Right lung (tissue), 5 donors: ENCODE measurements around the gene CACNB4. TPM values are rescaled to one million over a fixed set of nuclear protein-coding genes. Genes with fewer than 3 reads are reported as not detected.
"Not testable (repeated sequence)": the region's sequence is repeated elsewhere in the genome, so short reads cannot be mapped to it uniquely, and the experiment has no call there.

ENCODE experiments used
- DNase-seq, 2 donors: peaks; one replicate each; pipeline ENCODE4 v3.0.0-alpha.2; 2013
- polyA plus RNA-seq, 5 donors: library from polyadenylated mRNA; unstranded; fragments of 120-200 nt; gene quantifications; one replicate each; pipeline versions ENCODE4 v1.2.1 to v1.2.3, GENCODE V29; 2013; ENCODE audit warnings: inconsistent platforms in 1 of 5, low replicate concordance in 1 of 5; ENCODE audit not compliant: insufficient read length in 5 of 5, insufficient read depth in 1 of 5

CACNB4 gene
- polyA plus RNA-seq, 5 donors: 4.2 to 12.8 (median 9.3) TPM

- peak; percentile 30 to 35 for DNase-seq
Measured at GRCh38 chr2:151827564-151828142, 271.2 kb downstream of the CACNB4 start.

GRCh38 chr2:151826737-151827157 is 272.1 kb downstream of the CACNB4 start:
- no peak for DNase-seq

GRCh38 chr2:151824886-151825285 is 274.0 kb downstream of the CACNB4 start:
- DNase-seq: no peak

DNA sequence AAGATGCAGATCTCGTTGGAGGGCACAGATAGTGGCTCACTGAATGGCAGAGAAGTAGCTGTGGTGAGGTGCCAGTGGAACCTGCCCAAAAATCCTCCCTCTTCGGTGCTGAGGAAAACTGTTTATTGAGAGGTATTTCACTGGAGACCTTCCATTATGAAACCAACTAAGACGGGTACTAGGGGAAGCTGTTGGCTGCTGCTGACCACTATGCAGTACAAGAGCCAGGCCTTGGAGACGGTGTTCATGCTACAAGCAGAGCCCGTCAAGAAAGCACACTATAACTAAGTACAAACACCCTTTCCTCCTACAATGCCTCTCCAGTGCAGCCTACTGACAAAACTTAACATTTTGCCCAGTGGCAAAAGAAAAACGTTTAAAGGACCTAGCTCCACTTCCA is 275.2 kb downstream of the CACNB4 start:
- no peak for DNase-seq

DNA sequence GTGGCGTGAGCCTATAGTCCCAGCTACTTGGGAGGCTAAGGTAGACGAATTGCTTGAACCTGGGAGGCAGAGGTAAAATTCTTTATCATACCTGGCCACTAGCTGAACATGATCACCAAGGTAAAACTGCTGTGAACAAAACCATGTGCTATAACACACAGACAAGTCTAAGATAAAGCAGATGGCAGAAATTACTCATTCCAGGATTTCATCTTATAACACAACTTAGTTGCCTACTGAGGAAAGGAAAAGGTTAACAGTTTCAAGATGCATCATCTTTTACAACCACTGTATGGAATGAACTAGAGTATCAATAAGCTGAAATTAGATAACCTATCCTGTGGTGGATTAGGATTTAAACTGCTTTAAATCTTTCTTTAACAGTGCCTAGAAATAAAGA is 278.9 kb downstream of the CACNB4 start:
- no peak for DNase-seq

DNA sequence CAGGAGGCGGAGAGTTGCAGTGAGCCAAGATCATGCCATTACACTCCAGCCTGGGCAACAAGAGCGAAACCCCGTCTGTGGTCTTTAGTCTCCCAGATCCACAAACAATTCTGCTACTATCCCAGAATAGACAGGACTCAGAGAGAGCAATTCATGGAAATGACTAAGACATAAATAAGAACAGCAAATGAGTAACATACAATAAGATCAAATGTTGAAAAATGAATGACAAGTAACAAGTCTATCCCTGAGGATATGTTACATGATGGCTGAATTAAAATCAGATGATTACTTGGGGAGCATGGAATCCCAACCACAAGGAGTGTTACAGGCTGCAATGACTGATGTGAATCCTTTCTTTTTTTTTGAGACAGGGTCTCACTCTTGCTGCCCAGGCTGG is 280.9 kb downstream of the CACNB4 start:
- DNase-seq: no peak

DNA sequence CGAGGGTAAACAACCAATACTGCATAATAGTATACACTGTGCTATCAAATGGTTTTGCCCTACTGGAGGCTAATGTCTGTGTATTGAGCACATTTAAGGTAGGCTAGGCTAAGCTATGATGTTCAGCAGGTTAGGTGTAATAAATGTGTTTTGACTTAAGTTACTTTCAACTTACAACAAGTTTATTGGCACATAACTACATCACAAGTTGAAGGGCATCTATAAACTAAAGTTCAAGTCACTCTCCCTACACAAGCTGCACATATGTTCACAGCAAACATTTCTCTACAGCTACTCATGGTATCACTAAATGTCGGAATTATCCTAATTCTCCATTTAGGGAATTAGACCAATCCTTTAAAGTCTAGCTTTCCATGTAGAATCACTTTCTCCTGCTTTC is 282.0 kb downstream of the CACNB4 start:
- no peak for DNase-seq

GRCh38 chr2:151815821-151816489 is 282.9 kb downstream of the CACNB4 start:
- DNase-seq: no peak

- DNase-seq: no peak
Measured at GRCh38 chr2:151810489-151810888, 288.4 kb downstream of the CACNB4 start.

DNA sequence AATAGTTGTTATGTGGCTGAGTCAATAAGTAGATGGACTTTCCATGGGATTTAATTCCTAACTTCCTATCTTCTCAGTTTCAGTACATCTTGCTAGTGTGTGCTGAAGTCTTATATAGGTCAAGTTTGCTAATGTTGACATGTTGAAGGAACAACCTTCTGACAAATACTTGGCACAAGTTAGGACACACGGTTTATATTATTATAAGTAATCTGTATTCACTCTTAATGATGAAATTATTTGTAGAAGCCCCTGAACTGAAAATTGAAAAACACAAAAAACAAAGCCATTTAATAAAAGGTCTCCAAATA is 289.8 kb downstream of the CACNB4 start:
- DNase-seq: no peak

- DNase-seq: no peak
Measured at GRCh38 chr2:151808258-151809072, 290.4 kb downstream of the CACNB4 start.

- DNase-seq: no peak
Measured at GRCh38 chr2:151805961-151806360, 292.9 kb downstream of the CACNB4 start.

DNA sequence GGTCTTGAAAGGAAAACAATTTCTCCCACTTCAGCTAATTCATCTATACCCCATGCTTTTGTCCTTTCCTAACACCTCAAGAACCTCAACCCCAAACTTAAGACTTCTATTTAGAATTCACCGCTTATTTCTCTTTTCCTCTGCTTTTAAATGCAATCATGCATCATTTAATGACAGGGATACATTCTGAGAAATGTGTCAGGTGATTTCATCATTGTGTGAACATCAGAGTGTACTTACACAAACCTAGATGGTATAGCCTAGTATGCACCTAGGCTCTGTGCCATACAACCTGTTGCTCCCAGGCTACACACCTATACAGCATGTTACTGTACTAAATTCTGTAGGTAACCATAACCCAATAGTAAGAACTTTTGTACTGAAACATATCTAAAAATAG is 293.5 kb downstream of the CACNB4 start:
- DNase-seq: no peak

GRCh38 chr2:151803811-151804210 is 295.0 kb downstream of the CACNB4 start:
- DNase-seq: no peak

GRCh38 chr2:151802315-151802714 is 296.5 kb downstream of the CACNB4 start:
- DNase-seq: no peak

GRCh38 chr2:151799886-151800292 is 299.0 kb downstream of the CACNB4 start:
- no peak for DNase-seq

GRCh38 chr2:151796774-151797173 is 302.1 kb downstream of the CACNB4 start:
- no peak for DNase-seq

DNA sequence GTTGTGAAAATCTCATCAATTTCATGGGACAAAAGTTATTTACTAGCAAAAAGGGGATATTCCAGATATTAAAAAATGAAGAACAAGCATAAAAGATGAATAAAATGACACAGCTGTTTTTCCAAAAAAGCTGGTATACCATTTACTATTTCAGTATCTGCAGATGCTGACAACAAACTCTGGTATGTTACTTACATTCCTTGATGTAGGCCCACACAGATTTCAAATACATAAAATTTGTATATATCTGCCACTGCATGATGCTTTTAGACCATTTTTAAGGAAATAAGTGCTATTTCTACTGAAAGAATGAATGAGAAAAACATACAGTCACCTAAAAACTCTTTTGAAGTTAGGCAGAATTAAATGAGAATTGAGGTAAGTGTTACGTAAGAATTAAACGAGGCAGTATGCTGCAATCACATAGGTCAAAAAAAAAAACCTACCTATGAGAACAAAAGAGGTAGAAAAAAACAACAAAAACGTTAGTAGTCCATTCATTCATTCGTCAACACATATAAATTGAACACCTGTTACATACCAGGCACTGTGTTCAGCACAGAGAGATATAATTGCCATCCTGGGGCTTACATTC is 303.1 kb downstream of the CACNB4 start:
- no peak for DNase-seq

DNA sequence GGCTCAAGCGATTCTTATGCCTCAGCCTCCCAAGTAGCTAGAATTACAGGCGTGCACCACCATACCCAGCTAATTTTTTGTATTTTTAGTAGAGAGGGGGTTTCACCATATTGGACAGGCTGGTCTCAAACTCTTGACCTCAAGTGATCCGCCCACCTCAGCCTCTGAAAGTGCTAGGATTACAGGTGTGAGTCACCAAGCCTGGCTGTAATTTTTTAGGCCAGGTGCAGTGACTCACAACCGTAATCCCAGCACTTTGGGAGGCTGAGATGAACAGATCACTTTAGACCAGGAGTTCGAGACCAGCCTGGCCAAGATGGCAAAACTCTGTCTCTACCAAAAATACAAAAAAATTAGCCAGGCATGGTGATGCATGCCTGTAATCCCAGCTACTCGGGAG is 304.4 kb downstream of the CACNB4 start:
- DNase-seq: not testable (repeated sequence)

- no peak for DNase-seq
Measured at GRCh38 chr2:151793123-151793522, 305.7 kb downstream of the CACNB4 start.

DNA sequence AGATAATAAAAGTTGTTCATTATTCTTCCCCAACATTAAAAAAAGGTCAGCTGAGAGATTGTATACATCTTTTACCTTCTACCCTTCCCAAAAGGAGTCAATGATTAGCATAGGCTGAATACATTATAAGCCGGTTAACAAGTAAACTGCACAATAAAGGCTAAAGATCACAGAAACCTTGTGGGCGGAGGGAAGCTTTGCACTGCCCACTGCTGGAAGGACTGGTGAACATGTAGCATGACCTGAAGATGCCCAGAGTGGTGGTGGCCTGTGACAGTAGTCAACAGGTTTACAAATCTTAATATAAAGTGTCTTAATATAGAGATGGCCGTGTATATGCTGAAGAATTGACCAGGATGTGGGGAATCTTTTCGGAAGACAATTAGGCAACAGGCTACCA is 306.3 kb downstream of the CACNB4 start:
- no peak for DNase-seq

GRCh38 chr2:151791545-151791944 is 307.3 kb downstream of the CACNB4 start:
- DNase-seq: no peak

GRCh38 chr2:151790689-151791088 is 308.2 kb downstream of the CACNB4 start:
- DNase-seq: no peak
